OCI-LY7 (cell line): ENCODE measurements around the gene STRA8. TPM values are rescaled to one million over a fixed set of nuclear protein-coding genes. Genes with fewer than 3 reads are reported as not detected.

Source experiments
- BruUV-seq: library from RNA; stranded (reverse); fragments of 400-500 nt; replicated peaks from 2 replicates; lab custom pipeline; 2021; lab: Mats Ljungman, UMichigan
- CTCF ChIA-PET: fragments of 300-600 bp; sonication (Branson Sonifier 250); formaldehyde crosslinking; loops from one replicate; lab custom pipeline; 2022; ENCODE audit warnings: antibody characterized with exemption; ENCODE audit not compliant: unreplicated experiment; lab: Charles Lee
- POLR2A ChIA-PET: fragments of 300-600 bp; sonication (Branson Sonifier 250); formaldehyde crosslinking; loops from one replicate; lab custom pipeline; 2022; ENCODE audit warnings: antibody characterized with exemption; lab: Charles Lee
- DNase-seq: peaks from one replicate; pipeline ENCODE4 v3.0.0-alpha.2; 2015; ENCODE audit warnings: low spot score
- H2AFZ ChIP-seq: fragments of 200-600 bp; sonication (generic), shearing (Covaris generic); 2 replicates; pipeline ENCODE4 v1.6.1; 2014; ENCODE audit warnings: mild to moderate bottlenecking, antibody characterized with exemption, low read length, moderate library complexity
- H3K27ac ChIP-seq: fragments of 200-600 bp; sonication (generic); 2 replicates; pipeline ENCODE4 v1.5.1; 2014; ENCODE audit warnings: mixed run types, low read depth, mild to moderate bottlenecking, moderate library complexity, low read length, inconsistent platforms; ENCODE audit not compliant: poor library complexity, severe bottlenecking
- H3K36me3 ChIP-seq: fragments of 200-600 bp; sonication (generic); 2 replicates; pipeline ENCODE4 v1.6.1; 2014; ENCODE audit warnings: mild to moderate bottlenecking, antibody characterized with exemption, low read length, moderate library complexity, mixed read lengths; ENCODE audit not compliant: insufficient read depth
- H3K4me1 ChIP-seq: fragments of 200-600 bp; sonication (generic); 2 replicates; pipeline ENCODE4 v1.5.1; 2014; ENCODE audit warnings: mild to moderate bottlenecking, low read length; ENCODE audit not compliant: insufficient read depth, poor library complexity, severe bottlenecking
- H3K4me2 ChIP-seq: fragments of 200-600 bp; sonication (generic); 2 replicates; pipeline ENCODE4 v1.6.1; 2014; ENCODE audit warnings: mild to moderate bottlenecking, low read length
- H3K4me3 ChIP-seq: fragments of 200-600 bp; sonication (generic); 2 replicates; pipeline ENCODE4 v1.5.1; 2014; ENCODE audit warnings: mild to moderate bottlenecking, low read depth, low read length; ENCODE audit not compliant: poor library complexity, severe bottlenecking
- H3K79me2 ChIP-seq: fragments of 200-600 bp; sonication (generic); 2 replicates; pipeline ENCODE4 v1.6.1; 2016; ENCODE audit warnings: low read depth, mild to moderate bottlenecking, low read length, moderate library complexity, mixed read lengths; ENCODE audit not compliant: insufficient read depth
- H3K9me2 ChIP-seq: fragments of 200-600 bp; sonication (generic); 2 replicates; pipeline ENCODE4 v1.6.1; 2016; ENCODE audit warnings: mild to moderate bottlenecking, low read length, mixed read lengths; ENCODE audit not compliant: insufficient read depth
- H3K9me3 ChIP-seq: fragments of 200-600 bp; sonication (generic); 2 replicates; pipeline ENCODE4 v1.6.1; 2014; ENCODE audit warnings: mild to moderate bottlenecking, mixed run types, low read length, mixed read lengths
- H4K20me1 ChIP-seq: fragments of 200-600 bp; sonication (generic); 2 replicates; pipeline ENCODE4 v1.6.1; 2014; ENCODE audit warnings: mild to moderate bottlenecking, antibody characterized with exemption, low read length, moderate library complexity, mixed read lengths; ENCODE audit not compliant: insufficient read depth
- CTCF ChIP-seq: fragments of 200-600 bp; sonication (generic); conservative IDR thresholded peaks from 2 replicates; pipeline ENCODE4 v1.5.1; 2014; ENCODE audit warnings: mild to moderate bottlenecking, antibody characterized with exemption, low read length, moderate library complexity, mixed read lengths
- EZH2phosphoT487 ChIP-seq: fragments of 200-600 bp; sonication (generic); IDR thresholded peaks from 2 replicates; pipeline ENCODE4 v1.6.1; 2018; ENCODE audit warnings: low read depth, borderline replicate concordance, mild to moderate bottlenecking, mixed run types, antibody characterized with exemption, low read length, moderate library complexity, mixed read lengths
- intact Hi-C: fragments of 100-400 bp; cut with micrococcal nuclease; formaldehyde crosslinking; loops from one replicate; pipeline ENCODE4 v1.10.0; 2022; ENCODE audit not compliant: unreplicated experiment
- total RNA-seq, 2 experiments: library from RNA; depleted of rRNA in 1 of 2; stranded (reverse); fragments of >200 nt in 1 of 2; shearing (Covaris generic) in 1 of 2; gene quantifications; 2 replicates each; pipeline ENCODE4 v1.2.3, GENCODE V29; 2014 to 2022

The STRA8 gene
- total RNA-seq, 2 experiments from 2014 or later = not detected

DNA sequence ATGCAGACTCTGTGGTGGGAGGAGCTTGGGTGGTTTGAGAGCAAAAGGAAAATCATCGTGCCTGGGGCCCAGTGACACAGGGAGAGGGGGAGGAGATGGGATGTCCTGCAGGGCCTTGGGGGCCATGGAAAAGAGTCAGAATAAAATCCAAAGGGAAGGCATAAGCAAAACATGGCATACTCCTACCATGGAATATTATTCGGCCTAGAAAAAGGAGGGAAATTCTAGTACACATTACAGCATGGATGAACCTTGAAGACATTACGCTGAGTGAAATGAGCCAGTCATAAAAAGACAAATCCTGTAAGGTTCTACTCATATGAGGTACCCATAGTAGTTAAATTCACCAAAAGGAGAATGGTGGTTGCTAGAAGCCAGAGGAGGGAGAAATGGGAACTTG, 38.7 kb downstream of the STRA8 start:
- Histone ChIP-seq H3K4me2 (no peak overlapping the region), H3K27ac (no peak overlapping the region), H3K79me2 (no peaks in the 10 kb centered on the region), H3K4me1 (no peaks in the 10 kb centered on the region), H3K9me3 (no peaks in the 10 kb centered on the region), H3K4me3 (no peak overlapping the region), H2AFZ (no peak overlapping the region), H3K9me2 (no peaks in the 10 kb centered on the region), H4K20me1 (no peaks in the 10 kb centered on the region), H3K36me3 (no peaks in the 10 kb centered on the region)
- POLR2A ChIA-PET = no interaction called here
- no TSS peak for BruUV-seq
- TF ChIP-seq EZH2phosphoT487 = no peak
- no peak for TF ChIP-seq CTCF
- CTCF ChIA-PET = no interaction called here
- DNase-seq = no peak
- intact Hi-C loops = no loop called here

- TF ChIP-seq EZH2phosphoT487 (no peak), CTCF (no peak)
- BruUV-seq = no TSS peak
- CTCF ChIA-PET = interaction anchor here (1.0 kb wide), 1 partner anchor 11 kb away, joined by 3 read pairs; no protein-coding TSS in a partner anchor
- H3K9me3 ChIP-seq = no peaks in the 10 kb centered on the region
- H3K4me1 ChIP-seq = no peaks in the 10 kb centered on the region
- no peak overlapping the region for H3K27ac ChIP-seq
- intact Hi-C loops = no loop called here
- H3K4me3 ChIP-seq = no peak overlapping the region
- H3K4me2 ChIP-seq = no peak overlapping the region
- no peak for DNase-seq
- POLR2A ChIA-PET = interaction anchor here (0.6 to 1.7 kb wide), 4 partner anchors 22 to 1243 kb away, joined by 3 to 4 read pairs (median 3); no protein-coding TSS in a partner anchor
- H3K9me2 ChIP-seq = no peaks in the 10 kb centered on the region
- H3K36me3 ChIP-seq = no peaks in the 10 kb centered on the region
- no peak overlapping the region for H2AFZ ChIP-seq
- no peaks in the 10 kb centered on the region for H3K79me2 ChIP-seq
- no peaks in the 10 kb centered on the region for H4K20me1 ChIP-seq
Observed at GRCh38 chr7:135273581-135273980, 39.9 kb downstream of the STRA8 start.

DNA sequence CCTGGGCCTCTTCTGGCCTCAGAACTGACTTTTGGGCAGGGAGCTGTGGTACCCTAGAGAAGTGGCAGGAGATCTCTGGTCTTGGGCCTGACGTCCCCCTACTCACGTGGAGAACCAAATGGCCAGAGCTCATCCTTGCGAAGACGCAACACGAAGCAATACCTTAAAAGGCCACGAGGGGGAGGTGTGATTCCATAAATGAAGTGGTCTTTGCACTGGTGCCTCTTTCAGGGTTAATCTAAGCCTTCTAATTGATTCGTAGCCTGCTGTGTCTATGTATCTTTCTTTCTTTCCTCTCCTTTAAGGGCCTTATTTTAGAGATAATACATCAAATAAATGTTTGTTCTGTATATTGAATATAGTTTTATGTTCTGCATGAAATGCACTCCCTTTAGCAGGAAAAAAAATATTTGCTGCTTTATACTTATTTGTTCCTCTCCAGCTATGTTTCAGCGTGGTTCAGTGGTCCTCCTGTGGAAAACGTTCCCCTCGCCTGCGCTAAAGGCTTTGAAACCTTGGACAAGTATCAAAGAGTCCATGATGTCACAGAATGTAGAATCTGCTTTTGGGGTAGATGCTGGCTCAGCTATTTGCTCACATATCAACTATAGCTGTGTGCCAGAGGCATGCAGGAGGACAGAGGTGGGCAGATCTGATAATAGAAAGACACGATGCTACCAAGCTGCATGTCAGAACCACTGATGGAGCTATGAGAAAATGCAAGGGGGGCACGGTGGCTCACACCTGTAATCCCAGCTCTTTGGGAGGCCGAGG, 41.0 kb downstream of the STRA8 start:
- Histone ChIP-seq H3K4me3 (no peak overlapping the region), H3K36me3 (no peaks in the 10 kb centered on the region), H3K4me2 (no peak overlapping the region), H4K20me1 (no peaks in the 10 kb centered on the region), H3K79me2 (no peaks in the 10 kb centered on the region), H3K27ac (no peak overlapping the region), H3K4me1 (no peaks in the 10 kb centered on the region), H3K9me3 (no peaks in the 10 kb centered on the region), H3K9me2 (no peaks in the 10 kb centered on the region), H2AFZ (no peak overlapping the region)
- TF ChIP-seq EZH2phosphoT487 (no peak), CTCF (peak; percentile 87)
- ChIA-PET CTCF (interaction anchor here (0.5 to 1.0 kb wide), 7 partner anchors 14 to 563 kb away, joined by 3 to 5 read pairs (median 3); no protein-coding TSS in a partner anchor), POLR2A (interaction anchor here (1.0 to 1.7 kb wide), 3 partner anchors 21 to 470 kb away, joined by 3 to 4 read pairs (median 3); no protein-coding TSS in a partner anchor)
- DNase-seq = peak; percentile 72
- intact Hi-C loops = no loop called here
- no TSS peak for BruUV-seq
